PFSK-1 (cell line): Measurements from ENCODE around the gene NHLRC2.

ENCODE experiments used
- POLR2AphosphoS5 ChIP-seq: IDR thresholded peaks from 2 replicates; pipeline ENCODE4 v1.6.1; 2012; ENCODE audit warnings: low read depth, mild to moderate bottlenecking, control low read depth, low read length, moderate library complexity
- SIN3A ChIP-seq: IDR thresholded peaks from 2 replicates; pipeline ENCODE4 v1.6.1; 2012; ENCODE audit warnings: mild to moderate bottlenecking, low read length, moderate library complexity, borderline replicate concordance; ENCODE audit not compliant: insufficient read depth
- TAF1 ChIP-seq: IDR thresholded peaks from 2 replicates; pipeline ENCODE4 v1.6.1; 2012; ENCODE audit warnings: low read length, control low read depth, borderline replicate concordance; ENCODE audit not compliant: insufficient read depth
- TF ChIP-seq, protein P1 (sequence below), 2 experiments: IDR thresholded peaks; 2 replicates each; pipeline versions ENCODE4 v1.6.1 to v1.8.0; 2011 to 2012; ENCODE audit warnings: low read depth in 2 of 2, low read length in 2 of 2, control low read depth in 1 of 2, inconsistent platforms in 1 of 2, mild to moderate bottlenecking in 1 of 2, moderate library complexity in 1 of 2; ENCODE audit not compliant: insufficient read depth in 1 of 2

DNA sequence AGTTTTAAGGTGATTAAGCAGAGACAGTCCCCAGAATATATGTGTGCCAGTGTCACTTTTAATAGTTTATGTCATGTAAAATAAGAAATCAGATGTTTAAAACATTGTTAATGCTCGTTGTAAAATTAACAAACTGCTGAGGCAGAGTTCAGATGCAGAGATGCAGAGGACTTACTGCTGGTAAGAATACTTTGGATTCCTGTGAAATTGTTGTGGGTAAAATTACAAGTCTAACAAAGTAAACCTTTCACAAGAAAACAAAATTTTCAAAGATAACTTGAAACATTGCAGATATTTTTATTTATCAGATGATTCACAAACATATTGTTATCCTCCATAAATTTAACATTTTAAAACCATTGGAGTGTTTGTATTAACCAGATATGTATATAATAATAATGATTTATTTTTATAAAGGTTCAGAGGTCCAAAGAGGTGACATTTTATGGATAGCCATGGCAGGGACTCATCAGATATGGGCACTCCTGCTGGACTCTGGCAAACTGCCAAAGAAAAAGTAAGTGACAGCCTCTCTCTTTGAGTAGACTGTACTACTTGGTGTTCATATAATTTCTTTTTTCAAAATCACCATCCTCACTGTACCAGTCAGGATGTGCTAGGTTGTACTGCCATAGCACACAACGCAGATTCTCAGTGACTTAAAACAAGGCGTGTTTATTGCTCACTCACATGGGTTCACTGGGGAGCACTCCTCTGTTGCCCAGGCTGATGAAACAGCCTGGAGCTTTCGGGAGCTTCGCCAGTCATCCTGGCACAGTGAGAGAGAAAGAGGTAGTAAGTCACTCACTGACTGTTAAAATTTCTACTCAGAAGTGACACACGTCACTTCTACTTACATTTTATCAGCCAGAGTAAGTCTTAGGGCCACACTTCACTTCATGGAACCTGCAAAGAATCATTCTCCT, 43.5 kb downstream of the NHLRC2 start:
- TF ChIP-seq POLR2AphosphoS5 (no peak), SIN3A (no peak), TAF1 (no peak)
- TF ChIP-seq, protein P1, sequence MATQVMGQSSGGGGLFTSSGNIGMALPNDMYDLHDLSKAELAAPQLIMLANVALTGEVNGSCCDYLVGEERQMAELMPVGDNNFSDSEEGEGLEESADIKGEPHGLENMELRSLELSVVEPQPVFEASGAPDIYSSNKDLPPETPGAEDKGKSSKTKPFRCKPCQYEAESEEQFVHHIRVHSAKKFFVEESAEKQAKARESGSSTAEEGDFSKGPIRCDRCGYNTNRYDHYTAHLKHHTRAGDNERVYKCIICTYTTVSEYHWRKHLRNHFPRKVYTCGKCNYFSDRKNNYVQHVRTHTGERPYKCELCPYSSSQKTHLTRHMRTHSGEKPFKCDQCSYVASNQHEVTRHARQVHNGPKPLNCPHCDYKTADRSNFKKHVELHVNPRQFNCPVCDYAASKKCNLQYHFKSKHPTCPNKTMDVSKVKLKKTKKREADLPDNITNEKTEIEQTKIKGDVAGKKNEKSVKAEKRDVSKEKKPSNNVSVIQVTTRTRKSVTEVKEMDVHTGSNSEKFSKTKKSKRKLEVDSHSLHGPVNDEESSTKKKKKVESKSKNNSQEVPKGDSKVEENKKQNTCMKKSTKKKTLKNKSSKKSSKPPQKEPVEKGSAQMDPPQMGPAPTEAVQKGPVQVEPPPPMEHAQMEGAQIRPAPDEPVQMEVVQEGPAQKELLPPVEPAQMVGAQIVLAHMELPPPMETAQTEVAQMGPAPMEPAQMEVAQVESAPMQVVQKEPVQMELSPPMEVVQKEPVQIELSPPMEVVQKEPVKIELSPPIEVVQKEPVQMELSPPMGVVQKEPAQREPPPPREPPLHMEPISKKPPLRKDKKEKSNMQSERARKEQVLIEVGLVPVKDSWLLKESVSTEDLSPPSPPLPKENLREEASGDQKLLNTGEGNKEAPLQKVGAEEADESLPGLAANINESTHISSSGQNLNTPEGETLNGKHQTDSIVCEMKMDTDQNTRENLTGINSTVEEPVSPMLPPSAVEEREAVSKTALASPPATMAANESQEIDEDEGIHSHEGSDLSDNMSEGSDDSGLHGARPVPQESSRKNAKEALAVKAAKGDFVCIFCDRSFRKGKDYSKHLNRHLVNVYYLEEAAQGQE (IDR thresholded peaks at IDR 0.05; ENCODE audit: insufficient read depth in 1 of 2, low read depth in 2 of 2, low read length in 2 of 2) = no peak
